Tibial nerve (tissue), 4 donors: ENCODE measurements around the gene SLC5A11. TPM values are rescaled to one million over a fixed set of nuclear protein-coding genes. Genes with fewer than 3 reads are reported as not detected.
"Not testable (repeated sequence)": the region's sequence is repeated elsewhere in the genome, so short reads cannot be mapped to it uniquely, and the experiment has no call there.

Source experiments
- DNase-seq, 2 donors: peaks; one replicate each; pipeline ENCODE4 v3.0.0-alpha.2; 2019; ENCODE audit warnings: low spot score in 2 of 2
- H3K27ac ChIP-seq, 4 donors: fragments of 200-600 bp; sonication (generic) in 3 of 4; one replicate each; pipeline ENCODE4 v1.5.1; 2017 to 2019; ENCODE audit warnings: mild to moderate bottlenecking in 1 of 4
- H3K27me3 ChIP-seq, 2 donors: fragments of 200-600 bp; sonication (generic) in 1 of 2; one replicate each; pipeline versions ENCODE4 v1.5.1 to v1.6.0; 2017 to 2019
- H3K36me3 ChIP-seq, 3 donors: fragments of 200-600 bp; sonication (generic); one replicate each; pipeline ENCODE4 v1.5.1; 2018 to 2019
- H3K4me1 ChIP-seq, 4 donors: fragments of 200-600 bp; sonication (generic) in 3 of 4; one replicate each; pipeline ENCODE4 v1.5.1; 2017 to 2019
- H3K4me3 ChIP-seq, 4 donors: fragments of 200-600 bp; sonication (generic) in 3 of 4; one replicate each; pipeline ENCODE4 v1.5.1; 2017 to 2019; ENCODE audit warnings: mild to moderate bottlenecking in 1 of 4, moderate library complexity in 1 of 4
- H3K9me3 ChIP-seq, 4 donors: fragments of 200-600 bp; sonication (generic) in 3 of 4; one replicate each; pipeline ENCODE4 v1.5.1; 2017 to 2019
- CTCF ChIP-seq, 5 experiments: fragments of 200-600 bp in 3 of 5; fragments of 450-650 bp in 2 of 5; sonication (generic) in 3 of 5; IDR thresholded peaks; one replicate each; pipeline ENCODE4 v1.5.1; 2016 to 2019; ENCODE audit warnings: antibody characterized with exemption in 5 of 5, mild to moderate bottlenecking in 3 of 5, moderate library complexity in 2 of 5
- EP300 ChIP-seq, 2 donors: sonication (generic); formaldehyde crosslinking; IDR thresholded peaks; one replicate each; pipeline ENCODE4 v1.6.1; 2017; ENCODE audit warnings: antibody characterized with exemption in 2 of 2, mild to moderate bottlenecking in 1 of 2
- POLR2A ChIP-seq, 2 donors: fragments of 450-650 bp; IDR thresholded peaks; one replicate each; pipeline ENCODE4 v1.6.1; 2017; ENCODE audit warnings: antibody characterized with exemption in 2 of 2, mild to moderate bottlenecking in 2 of 2, moderate library complexity in 2 of 2
- WGBS, 2 donors: methylation state at CpG; one replicate each; pipeline ENCODE4 v1.1.5; 2018; 5-methylcytosine and 5-hydroxymethylcytosine counted together
- total RNA-seq, 4 donors: library from RNA; depleted of rRNA; stranded (reverse); fragments of >200 nt; gene quantifications; one replicate each; pipeline ENCODE4 v1.1.0, GENCODE V29; 2016

The SLC5A11 gene
- total RNA-seq, 4 donors from 2014 or later: not detected

- Histone ChIP-seq H3K4me1 (peaks cover 0 to 16% (median 0%) of the 10 kb centered on the region in 4 donors), H3K27ac (peak overlapping the region in 3 of 4 donors; percentile 0 to 45 (median 34)), H3K9me3 (peaks cover 0 to 3% (median 0%) of the 10 kb centered on the region in 4 donors), H3K4me3 (no peak overlapping the region), H3K36me3 (peaks cover 0 to under 1% (median 0%) of the 10 kb centered on the region in 3 donors), H3K27me3 (no peaks in the 10 kb centered on the region)
- WGBS, 2 donors: 82 to 88% methylated on average over 7 of the region's 7 CpGs
- TF ChIP-seq EP300 (IDR thresholded peaks at IDR 0.05): no peak
- TF ChIP-seq POLR2A (IDR thresholded peaks at IDR 0.05): no peak
- TF ChIP-seq CTCF (IDR thresholded peaks at IDR 0.05): no peak
- no peak for DNase-seq
These were observed 6.3 kb upstream of the SLC5A11 start for GRCh38 chr16:24839347-24839972.

- Histone ChIP-seq H3K27ac (no peak overlapping the region), H3K4me3 (no peak overlapping the region), H3K4me1 (peaks cover 0 to 16% (median 0%) of the 10 kb centered on the region in 4 donors), H3K27me3 (no peaks in the 10 kb centered on the region), H3K9me3 (peaks cover 0 to 3% (median 0%) of the 10 kb centered on the region in 4 donors), H3K36me3 (no peaks in the 10 kb centered on the region)
- DNase-seq: no peak
- no peak for TF ChIP-seq CTCF (IDR thresholded peaks at IDR 0.05)
- no peak for TF ChIP-seq EP300 (IDR thresholded peaks at IDR 0.05)
- no peak for TF ChIP-seq POLR2A (IDR thresholded peaks at IDR 0.05)
These were observed 4.5 kb upstream of the SLC5A11 start for GRCh38 chr16:24841291-24841690.

- Histone ChIP-seq H3K4me3 (no peak overlapping the region), H3K36me3 (no peaks in the 10 kb centered on the region), H3K9me3 (no peaks in the 10 kb centered on the region), H3K4me1 (peaks cover 0 to 2% (median 0%) of the 10 kb centered on the region in 4 donors), H3K27ac (no peak overlapping the region), H3K27me3 (no peaks in the 10 kb centered on the region)
- no peak for TF ChIP-seq CTCF (IDR thresholded peaks at IDR 0.05)
- no peak for TF ChIP-seq EP300 (IDR thresholded peaks at IDR 0.05)
- no peak for TF ChIP-seq POLR2A (IDR thresholded peaks at IDR 0.05)
- DNase-seq: no peak
- 85 to 88% methylated on average over 17 of the region's 17 CpGs for WGBS, 2 donors
These were observed 1.4 kb upstream of the SLC5A11 start for GRCh38 chr16:24844101-24845030.

GRCh38 chr16:24845031-24845365 is 765 bp upstream of the SLC5A11 start:
- WGBS, 2 donors: 91 to 95% methylated on average over 2 of the region's 2 CpGs
- not testable (repeated sequence) for H3K27ac ChIP-seq, H3K36me3 ChIP-seq, DNase-seq, H3K4me3 ChIP-seq, H3K27me3 ChIP-seq, H3K4me1 ChIP-seq, H3K9me3 ChIP-seq

- TF ChIP-seq EP300 (IDR thresholded peaks at IDR 0.05) (no peak), CTCF (IDR thresholded peaks at IDR 0.05) (no peak), POLR2A (IDR thresholded peaks at IDR 0.05) (no peak)
- Histone ChIP-seq H3K4me1 (no peaks in the 10 kb centered on the region), H3K4me3 (no peak overlapping the region), H3K9me3 (no peaks in the 10 kb centered on the region), H3K36me3 (no peaks in the 10 kb centered on the region), H3K27me3 (no peaks in the 10 kb centered on the region), H3K27ac (no peak overlapping the region)
- 67 to 74% methylated on average over 8 of the region's 8 CpGs for WGBS, 2 donors
- DNase-seq: no peak
These were observed 990 bp downstream of the SLC5A11 start for GRCh38 chr16:24846548-24847357.
